HEK293 (cell line): ENCODE data around the gene NSFL1C.

Experiments used
- CTCF ChIP-seq: fragments of 450-650 bp; formaldehyde crosslinking; IDR thresholded peaks from 2 replicates; pipeline ENCODE4 v1.5.1; 2016; ENCODE audit warnings: missing biosample characterization, missing genetic modification characterization
- RBAK ChIP-seq: fragments of 450-650 bp; formaldehyde crosslinking; IDR thresholded peaks from 2 replicates; pipeline ENCODE4 v1.5.1; 2016; ENCODE audit warnings: missing biosample characterization, missing genetic modification characterization
- ZNF175 ChIP-seq: fragments of 450-650 bp; formaldehyde crosslinking; IDR thresholded peaks from 2 replicates; pipeline ENCODE4 v1.5.1; 2016; ENCODE audit warnings: missing biosample characterization, missing genetic modification characterization
- ZNF830 ChIP-seq: fragments of 450-650 bp; IDR thresholded peaks from 2 replicates; pipeline ENCODE4 v1.5.0; 2018; ENCODE audit warnings: missing biosample characterization, missing genetic modification characterization, low read depth, mild to moderate bottlenecking, moderate library complexity

- TF ChIP-seq ZNF830: no peak
- TF ChIP-seq CTCF (tag by site-specific recombination): peak; percentile 63
- TF ChIP-seq RBAK (tag by site-specific recombination): no peak
- TF ChIP-seq ZNF175 (tag by site-specific recombination): no peak
These were observed at the start of gene NSFL1C for GRCh38 chr20:1466211-1467081.
